HG03039 (cell line): Measurements from ENCODE around the gene OCSTAMP.

Experiments used
- ATAC-seq: cut with Tn5 transposase; IDR thresholded peaks from one replicate; pipeline ENCODE4 v1.9.1; 2021; ENCODE audit warnings: mild to moderate bottlenecking, moderate library complexity; ENCODE audit not compliant: unreplicated experiment

OCSTAMP gene

DNA sequence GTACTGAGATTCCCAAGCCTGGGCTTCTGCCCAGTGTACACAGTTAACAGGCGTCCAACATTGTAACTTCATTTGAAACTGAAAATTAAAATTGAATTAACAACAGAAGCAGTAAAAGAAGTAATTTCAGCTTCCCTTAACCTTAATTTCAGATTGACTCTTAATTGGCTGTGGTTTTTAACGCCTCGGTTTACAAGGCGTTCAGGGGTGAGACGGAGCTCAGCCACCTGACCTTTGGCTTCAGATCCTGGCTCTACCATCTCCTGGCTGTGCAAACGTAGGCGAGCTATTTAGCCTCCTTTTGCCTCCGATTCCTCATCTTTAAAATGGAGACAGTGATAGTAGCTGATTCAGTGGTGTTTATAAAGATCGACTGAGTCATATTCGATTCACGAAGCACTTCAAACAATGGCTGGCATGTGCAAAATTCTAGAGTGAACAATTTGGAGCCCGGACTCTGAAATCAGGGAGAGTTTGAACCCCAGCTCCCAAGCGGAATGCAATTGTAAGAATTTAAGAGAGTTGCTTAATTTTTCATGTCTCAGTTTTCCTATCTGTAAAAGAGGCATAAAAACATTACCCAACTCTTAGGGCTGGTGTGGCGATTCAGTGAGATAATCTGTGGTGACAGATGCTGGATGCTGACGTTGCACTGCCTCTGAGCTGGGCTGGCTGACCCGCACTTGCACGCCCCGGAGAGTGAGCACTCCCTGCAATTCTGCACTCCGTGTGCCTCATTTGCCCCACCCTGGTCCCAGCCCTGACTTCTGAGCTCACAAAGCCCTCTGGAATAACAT, 23.5 kb upstream of the OCSTAMP start:
- ATAC-seq, result no peak

DNA sequence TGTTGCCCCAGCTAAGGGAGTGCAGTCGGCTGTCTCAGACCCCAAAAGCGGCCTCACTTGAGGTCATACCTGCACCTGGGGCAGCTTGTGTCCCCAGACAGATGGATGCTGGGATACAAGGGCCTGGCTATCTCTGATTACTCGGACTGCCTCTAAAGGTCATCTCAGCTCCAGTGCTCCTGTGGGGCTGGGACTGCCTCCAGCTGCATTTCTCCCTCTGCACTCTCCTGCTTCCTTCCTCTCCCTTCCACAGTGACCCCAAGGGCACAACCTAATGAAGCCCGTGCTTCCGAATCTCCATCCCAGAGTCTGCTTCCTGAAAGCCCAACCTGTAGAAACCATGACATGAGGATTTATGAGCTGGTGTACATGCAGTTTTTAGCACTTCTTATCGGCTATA, 22.8 kb upstream of the OCSTAMP start:
- ATAC-seq, result no peak

DNA sequence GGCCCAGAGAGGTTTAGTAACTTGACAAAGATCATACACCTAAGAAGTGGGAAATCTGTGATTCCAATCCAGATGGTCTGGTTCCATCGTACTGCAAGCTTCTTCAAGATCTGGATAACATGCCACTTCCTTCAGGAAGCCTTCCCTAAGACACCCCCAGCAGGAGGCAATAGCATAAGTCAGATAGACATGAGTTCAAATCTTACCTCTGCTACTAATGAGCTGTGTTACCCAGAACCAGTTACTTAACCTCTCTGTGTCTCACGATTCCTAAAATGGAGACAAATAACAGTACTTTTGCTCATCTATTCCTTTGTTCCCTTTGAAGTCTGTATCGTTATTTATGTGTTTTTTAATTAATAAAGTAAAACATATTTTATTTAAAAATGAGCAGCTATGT, 22.3 kb upstream of the OCSTAMP start:
- ATAC-seq, result no peak

DNA sequence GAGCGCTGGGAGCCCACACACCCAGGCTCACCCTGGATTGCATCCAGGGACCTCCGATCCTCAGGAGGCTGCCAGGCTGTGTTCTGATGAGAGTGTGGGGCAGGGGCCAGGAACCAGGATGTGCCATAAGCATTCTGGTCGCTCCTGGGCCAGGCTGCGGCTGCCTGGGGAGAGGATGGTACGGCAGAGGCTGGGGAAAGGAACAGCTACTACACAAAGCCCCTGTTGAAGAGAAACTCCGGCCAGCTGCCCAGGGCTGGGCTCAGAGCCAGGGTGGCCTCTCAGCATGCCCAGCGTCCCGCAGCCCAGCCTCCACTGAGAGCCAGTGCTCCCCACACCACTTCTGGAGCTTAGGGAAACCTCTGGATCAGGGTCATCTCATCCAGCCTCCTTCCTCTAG, 21.7 kb upstream of the OCSTAMP start:
- ATAC-seq, result no peak

- no peak for ATAC-seq
These were observed 21.0 kb upstream of the OCSTAMP start for GRCh38 chr20:46571418-46571817.

DNA sequence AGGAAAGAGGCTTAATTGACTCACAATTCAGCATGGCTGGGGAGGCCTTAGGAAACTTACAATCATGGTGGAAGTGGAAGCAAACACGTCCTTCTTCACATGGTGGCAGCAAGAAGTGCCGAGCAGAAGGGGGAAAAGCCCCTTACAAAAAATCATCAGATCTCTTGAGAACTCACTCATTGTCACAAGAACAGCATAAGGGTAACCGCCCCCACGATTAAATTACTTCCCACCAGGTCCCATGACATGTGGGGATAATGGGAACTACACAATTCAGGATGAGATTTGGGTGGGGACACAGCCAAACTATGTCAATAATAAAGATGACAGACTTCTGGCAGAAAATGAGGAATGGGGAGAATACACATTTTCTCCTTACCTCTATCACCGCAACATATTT, 20.5 kb upstream of the OCSTAMP start:
- ATAC-seq, result no peak

GRCh38 chr20:46569961-46570360, 19.5 kb upstream of the OCSTAMP start:
- no peak for ATAC-seq

DNA sequence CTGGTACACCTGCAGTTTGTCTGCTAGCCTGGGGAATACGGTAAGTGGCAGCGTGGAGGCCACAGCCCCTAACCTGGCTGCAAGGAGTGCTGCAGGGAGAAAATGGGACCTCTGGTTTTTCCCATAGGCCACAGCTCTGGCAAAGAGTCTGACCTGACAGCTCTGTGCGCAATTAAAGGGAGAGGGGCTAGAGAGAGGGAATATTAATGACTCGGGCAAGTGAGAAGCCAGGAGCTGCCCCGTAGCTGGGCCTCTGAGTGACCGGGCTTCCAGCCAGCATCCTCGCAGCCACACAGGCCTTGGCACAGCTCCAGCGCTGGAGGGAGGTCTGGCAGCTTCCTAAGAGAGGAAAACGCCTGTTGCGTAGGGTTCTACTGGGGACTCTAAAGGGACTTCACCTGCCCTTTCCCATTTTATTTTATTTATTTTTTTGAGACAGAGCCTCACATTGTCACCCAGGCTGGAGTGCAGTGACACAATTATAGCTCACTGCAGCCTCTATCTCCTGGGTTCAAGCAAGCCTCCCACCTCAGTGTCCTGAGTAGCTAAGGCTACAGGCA, 18.2 kb upstream of the OCSTAMP start:
- no peak for ATAC-seq

GRCh38 chr20:46566125-46566524, 15.7 kb upstream of the OCSTAMP start:
- no peak for ATAC-seq

DNA sequence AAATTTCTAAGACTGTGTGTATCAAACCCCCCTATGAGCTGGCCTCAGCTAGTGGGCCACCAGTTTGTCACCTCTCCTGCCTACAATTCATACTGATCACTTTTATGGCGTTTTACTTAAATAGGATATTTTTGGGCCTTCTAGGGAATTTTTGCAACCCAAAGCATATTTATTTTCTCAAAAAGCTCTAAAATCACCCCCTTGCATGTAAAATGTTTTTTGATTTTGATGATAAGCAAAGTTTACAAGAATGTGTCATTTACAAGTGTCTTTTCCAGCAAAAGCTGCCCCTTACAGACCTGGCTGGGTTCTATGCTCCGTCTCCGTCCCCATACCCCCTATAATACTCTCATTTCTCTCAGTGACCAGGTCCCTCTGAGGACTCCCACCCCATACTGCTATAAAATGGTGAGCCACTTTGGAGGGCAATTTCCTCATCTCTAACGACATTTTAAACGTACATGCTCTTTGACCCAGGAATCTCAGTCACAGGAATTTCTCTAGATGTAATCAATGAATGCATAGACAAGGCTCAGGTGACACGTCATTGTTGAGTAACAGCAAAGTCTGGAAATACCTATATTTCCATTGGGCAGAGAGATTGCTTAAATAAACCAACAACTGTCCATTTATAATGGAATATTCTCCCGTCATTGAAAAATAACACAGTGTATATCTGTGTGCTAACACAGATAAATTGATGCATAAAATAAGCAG, 13.9 kb upstream of the OCSTAMP start:
- ATAC-seq, result no peak

GRCh38 chr20:46563860-46564221, 13.4 kb upstream of the OCSTAMP start:
- no peak for ATAC-seq

- ATAC-seq, result no peak
These were observed 12.9 kb upstream of the OCSTAMP start for GRCh38 chr20:46563170-46563859.

GRCh38 chr20:46562373-46563169, 12.1 kb upstream of the OCSTAMP start:
- no peak for ATAC-seq

GRCh38 chr20:46562009-46562372, 11.5 kb upstream of the OCSTAMP start:
- ATAC-seq, result no peak

DNA sequence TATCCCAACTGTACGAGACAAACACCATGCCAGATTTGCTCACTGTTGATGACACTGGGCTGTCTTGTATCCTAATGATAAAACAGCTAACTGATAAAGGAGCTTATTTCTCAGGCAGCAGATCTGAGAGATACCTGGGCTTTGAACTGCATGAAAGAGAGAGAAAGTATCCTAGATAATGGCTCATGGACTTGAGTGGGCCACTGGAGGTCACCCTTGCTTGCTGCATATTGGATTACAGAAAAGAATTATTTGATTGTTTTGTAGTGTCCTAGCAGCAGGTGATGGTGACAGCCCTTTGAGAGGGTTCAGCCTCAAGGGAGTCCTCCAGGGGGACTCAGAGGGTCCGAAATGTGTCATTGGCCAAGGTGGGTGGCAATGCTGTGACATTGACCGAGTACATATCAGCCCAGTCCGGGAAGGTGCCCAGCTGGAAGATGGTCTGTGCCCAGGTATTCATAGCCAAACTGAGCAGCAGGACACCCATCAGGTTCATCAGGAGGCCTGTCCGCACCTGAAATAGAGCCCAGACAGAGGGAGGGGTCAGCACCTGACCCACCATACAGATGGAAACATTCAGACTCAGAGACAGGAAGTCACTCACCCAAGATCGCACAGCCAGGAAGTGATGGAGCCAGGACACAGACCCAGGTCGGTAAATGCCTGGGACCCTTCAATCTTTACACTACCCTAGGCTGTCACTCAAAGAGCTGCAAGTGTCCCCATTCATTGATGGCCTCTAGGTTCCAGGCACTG, 9.4 kb upstream of the OCSTAMP start:
- no peak for ATAC-seq

GRCh38 chr20:46559001-46559400, 8.5 kb upstream of the OCSTAMP start:
- no peak for ATAC-seq

DNA sequence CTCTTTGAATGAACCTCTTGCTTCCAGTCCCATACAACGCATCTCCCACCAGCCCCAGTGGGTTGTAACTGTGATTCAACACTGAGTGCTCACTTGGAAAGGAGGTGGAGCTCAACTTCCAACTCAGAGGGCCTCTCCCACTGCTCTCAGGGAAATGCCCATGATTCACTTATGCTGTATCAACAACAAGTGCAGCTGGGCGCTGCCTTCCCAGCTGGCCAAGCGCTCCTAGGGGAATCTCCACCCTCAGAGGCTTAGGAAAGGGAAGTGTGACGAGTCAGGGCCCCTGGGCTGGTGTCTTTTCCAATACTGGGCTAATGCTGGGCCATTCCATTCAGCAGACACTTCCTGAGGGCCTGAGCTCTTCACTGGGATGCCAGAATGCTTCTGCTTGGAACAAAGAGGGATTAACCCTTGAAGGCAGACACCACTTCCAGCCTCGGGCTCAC, 8.1 kb upstream of the OCSTAMP start:
- no peak for ATAC-seq

- no peak for ATAC-seq
These were observed 6.9 kb upstream of the OCSTAMP start for GRCh38 chr20:46557231-46557956.

- no peak for ATAC-seq
These were observed 5.0 kb upstream of the OCSTAMP start for GRCh38 chr20:46555370-46555956.
